ENCODE results near the gene GPS2.

GPS2 gene

DNA sequence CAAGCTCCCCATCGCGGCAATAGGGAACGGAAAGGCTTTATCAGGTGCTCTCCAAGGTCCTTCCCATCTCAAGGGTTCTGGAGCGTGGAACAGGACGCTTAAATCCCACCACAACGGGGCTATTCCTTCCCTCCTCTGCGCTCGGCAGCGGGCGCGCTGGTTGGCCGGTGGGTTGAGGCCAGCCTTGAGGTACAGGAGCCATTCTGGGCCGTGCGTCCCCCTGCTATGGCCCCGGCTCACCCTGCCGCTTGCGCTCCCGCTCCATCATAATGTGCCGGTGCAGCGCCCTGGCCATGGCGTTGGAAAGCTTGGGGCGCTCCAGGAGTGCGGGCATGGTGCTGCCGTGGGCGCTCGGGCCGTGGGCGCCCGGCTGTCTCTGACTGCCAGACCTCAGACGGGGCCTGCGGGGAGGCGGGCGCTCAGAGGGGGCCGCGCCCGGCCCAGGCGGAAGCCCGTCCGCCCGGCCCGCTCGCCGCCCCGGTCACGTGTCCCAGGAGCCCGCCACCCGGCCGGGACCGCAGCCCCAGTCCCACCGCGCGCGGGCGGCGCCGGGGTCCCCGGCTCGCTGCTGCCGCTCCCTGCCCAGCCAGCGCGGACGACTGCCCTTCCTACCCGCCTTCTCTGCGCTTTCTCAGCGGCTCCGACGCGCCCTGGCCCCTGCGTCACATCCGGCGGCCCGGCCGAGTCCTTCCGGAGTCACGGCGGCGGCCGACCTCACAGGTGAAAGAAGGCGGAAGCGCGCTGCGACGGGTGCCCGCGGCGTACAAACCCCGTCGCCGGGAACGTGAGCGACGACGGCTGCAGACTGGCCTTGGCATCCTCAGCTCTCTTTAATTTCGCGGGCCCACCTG lies at the start of gene GPS2:
GPS2 (minus strand) TSS at position 642 of the 851 bp plus-strand sequence; CDS start at position 334, 308 bp downstream.
- in situ Hi-C loops (cut with MboI; ENCODE audit: low sequenced_read_pairs), result no loop called here

GRCh38 chr17:7363311-7363710 lies 48.2 kb upstream of the GPS2 start:
- in situ Hi-C loops (cut with MboI; ENCODE audit: low sequenced_read_pairs), result no loop called here

- in situ Hi-C loops (cut with MboI; ENCODE audit: low sequenced_read_pairs), result no loop called here
Observed at GRCh38 chr17:7361906-7362305, 46.7 kb upstream of the GPS2 start.

GRCh38 chr17:7357381-7357780 lies 42.2 kb upstream of the GPS2 start:
- in situ Hi-C loops (cut with MboI; ENCODE audit: low sequenced_read_pairs), result no loop called here

DNA sequence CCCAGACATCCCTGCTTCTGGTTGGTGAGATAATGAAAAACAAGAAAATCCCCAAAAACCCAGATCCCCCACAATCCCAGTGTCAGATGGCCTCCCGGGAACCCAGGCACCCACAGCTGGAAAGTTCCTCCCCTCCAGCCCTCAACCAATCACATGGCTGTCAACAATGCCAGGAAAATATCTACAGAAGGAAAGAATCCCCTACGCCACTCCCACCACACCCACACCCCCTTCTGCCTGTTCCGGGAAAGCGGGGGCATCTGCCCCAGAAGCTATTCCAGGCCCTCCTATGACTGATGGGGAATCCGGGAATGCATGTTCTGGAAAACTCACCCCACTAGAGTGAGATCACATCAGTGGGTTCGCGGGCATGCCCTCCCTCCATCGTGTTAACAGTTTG lies 41.6 kb upstream of the GPS2 start:
- in situ Hi-C loops (cut with MboI; ENCODE audit: low sequenced_read_pairs), result no loop called here

DNA sequence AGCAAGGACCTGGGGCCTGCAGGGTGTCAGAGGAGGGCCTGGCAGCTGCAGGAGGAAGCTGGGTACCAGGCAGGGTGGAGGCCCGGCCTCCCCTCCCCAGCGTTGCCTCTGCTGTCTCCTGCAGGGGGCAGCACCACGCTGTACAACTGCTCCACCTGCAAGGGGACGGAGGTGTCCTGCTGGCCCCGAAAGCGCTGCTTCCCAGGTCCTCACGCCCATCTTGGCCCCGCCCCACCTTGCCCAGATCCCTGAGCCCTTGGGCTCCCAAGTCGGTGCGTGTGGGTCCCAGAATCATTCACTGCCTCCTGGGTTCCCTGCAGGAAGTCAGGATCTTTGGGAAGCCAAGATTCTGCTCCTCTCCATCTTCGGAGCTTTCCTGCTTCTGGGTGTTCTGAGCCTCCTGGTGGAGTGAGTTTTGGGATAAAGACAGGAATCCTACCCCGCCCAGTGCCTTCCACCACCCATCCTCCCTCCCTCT lies 41.0 kb upstream of the GPS2 start:
- in situ Hi-C loops (cut with MboI; ENCODE audit: low sequenced_read_pairs), result no loop called here

GRCh38 chr17:7355573-7355972 lies 40.4 kb upstream of the GPS2 start:
- in situ Hi-C loops (cut with MboI; ENCODE audit: low sequenced_read_pairs), result no loop called here

- in situ Hi-C loops (cut with MboI; ENCODE audit: low sequenced_read_pairs), result no loop called here
Observed at GRCh38 chr17:7355053-7355452, 39.9 kb upstream of the GPS2 start, which contains the start of gene TMEM95. TMEM95 (plus strand) TSS chr17:7355156; CDS start chr17:7355205, 49 bp downstream.

GRCh38 chr17:7354262-7354843 lies 39.2 kb upstream of the GPS2 start:
- in situ Hi-C loops (cut with MboI; ENCODE audit: low sequenced_read_pairs), result no loop called here

DNA sequence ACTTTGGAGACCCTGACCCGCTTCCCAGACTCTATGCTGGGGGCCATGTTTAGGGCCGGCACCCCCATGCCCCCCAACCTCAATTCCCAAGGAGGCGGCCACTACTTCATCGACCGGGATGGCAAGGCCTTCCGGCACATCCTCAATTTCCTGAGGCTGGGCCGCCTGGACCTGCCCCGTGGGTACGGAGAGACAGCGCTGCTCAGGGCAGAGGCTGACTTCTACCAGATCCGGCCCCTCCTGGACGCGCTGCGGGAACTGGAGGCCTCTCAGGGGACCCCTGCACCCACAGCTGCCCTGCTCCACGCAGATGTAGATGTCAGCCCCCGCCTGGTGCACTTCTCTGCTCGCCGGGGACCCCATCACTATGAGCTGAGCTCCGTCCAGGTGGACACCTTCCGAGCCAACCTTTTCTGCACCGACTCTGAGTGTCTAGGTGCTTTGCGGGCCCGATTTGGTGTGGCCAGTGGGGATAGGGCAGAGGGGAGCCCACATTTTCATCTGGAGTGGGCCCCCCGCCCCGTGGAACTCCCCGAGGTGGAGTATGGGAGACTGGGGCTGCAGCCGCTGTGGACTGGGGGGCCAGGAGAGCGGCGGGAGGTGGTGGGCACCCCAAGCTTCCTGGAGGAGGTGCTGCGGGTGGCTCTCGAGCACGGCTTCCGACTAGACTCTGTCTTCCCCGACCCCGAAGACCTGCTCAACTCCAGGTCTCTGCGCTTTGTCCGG lies 37.9 kb upstream of the GPS2 start:
- in situ Hi-C loops (cut with MboI; ENCODE audit: low sequenced_read_pairs), result no loop called here

- in situ Hi-C loops (cut with MboI; ENCODE audit: low sequenced_read_pairs), result no loop called here
Observed at GRCh38 chr17:7352503-7352889, 37.3 kb upstream of the GPS2 start.

- in situ Hi-C loops (cut with MboI; ENCODE audit: low sequenced_read_pairs), result no loop called here
Observed at GRCh38 chr17:7351665-7352502, 36.7 kb upstream of the GPS2 start, which contains the start of gene KCTD11. KCTD11 (plus strand) TSS chr17:7352162.

DNA sequence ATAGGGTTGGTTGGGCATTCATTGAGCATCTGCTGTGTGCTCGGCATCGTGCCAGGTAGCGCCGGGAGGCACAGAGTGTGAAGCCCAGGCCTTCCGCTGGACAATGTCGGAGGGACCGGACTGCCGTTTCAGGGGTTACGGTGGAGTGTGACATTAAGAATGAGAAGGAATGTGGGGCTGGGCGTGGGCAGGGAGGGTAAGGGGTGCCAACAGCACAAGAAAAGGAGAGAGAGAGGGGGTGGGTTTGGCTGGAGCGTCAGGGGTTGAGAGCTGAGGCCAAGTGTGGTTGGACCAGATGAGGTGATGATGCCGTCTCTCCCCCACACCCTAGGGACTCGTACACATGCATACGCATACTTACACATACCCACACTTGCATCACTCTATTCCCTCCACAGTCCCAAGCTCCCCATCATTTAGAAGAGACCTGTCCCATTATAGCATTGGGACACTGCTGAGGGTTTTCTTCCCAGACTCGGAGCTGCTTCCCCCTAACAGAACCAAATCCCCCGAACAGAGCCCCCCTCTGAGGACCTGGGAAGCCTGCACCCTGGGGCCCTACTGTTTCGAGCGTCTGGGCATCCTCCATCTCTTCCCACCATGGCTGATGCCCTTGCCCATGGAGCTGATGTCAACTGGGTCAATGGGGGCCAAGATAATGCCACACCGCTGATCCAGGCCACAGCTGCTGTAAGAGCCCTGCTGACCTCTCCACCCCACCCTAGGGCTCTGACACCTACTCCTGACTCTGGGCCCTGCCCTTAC lies 33.5 kb upstream of the GPS2 start:
- in situ Hi-C loops (cut with MboI; ENCODE audit: low sequenced_read_pairs), result no loop called here

GRCh38 chr17:7347630-7348477 lies 32.7 kb upstream of the GPS2 start:
- in situ Hi-C loops (cut with MboI; ENCODE audit: low sequenced_read_pairs), result no loop called here

DNA sequence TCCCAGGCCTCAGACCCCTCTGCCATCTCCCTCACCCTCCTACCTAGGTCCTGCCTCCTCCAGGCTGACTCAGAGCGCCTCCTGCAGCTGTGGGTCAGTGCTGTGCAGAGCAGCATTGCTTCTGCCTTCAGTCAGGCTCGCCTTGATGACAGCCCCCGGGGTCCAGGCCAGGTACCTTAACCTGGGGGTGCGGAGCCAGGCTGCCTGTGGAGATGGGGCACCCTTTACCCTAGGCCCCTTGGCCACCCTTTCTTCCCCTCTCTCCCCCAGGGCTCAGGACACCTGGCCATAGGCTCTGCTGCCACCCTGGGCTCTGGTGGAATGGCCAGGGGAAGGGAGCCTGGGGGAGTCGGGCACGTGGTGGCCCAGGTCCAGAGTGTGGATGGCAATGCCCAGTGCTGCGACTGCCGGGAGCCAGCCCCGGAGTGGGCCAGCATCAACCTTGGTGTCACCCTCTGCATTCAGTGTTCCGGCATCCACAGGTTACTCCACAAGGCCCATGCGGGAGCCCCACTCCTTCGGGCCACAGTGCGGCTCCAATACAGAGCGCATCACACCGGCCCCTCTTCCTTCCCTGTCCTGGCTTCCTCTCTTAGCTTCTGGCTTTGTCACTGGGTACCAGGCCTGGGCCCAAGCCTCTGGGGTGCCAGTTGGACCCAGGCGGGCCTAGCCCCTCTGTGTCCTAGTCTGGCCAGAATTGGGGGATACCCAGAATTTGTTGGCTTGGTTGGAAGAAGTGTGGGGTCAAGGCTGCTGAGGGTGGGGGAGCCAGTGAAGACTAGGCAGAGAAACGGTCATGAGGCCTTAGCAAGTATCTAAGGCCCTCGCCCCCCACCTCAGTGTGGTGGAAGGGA lies 31.8 kb upstream of the GPS2 start:
- in situ Hi-C loops (cut with MboI; ENCODE audit: low sequenced_read_pairs), result no loop called here

- in situ Hi-C loops (cut with MboI; ENCODE audit: low sequenced_read_pairs), result no loop called here
Observed at GRCh38 chr17:7343250-7343649, 28.1 kb upstream of the GPS2 start.

DNA sequence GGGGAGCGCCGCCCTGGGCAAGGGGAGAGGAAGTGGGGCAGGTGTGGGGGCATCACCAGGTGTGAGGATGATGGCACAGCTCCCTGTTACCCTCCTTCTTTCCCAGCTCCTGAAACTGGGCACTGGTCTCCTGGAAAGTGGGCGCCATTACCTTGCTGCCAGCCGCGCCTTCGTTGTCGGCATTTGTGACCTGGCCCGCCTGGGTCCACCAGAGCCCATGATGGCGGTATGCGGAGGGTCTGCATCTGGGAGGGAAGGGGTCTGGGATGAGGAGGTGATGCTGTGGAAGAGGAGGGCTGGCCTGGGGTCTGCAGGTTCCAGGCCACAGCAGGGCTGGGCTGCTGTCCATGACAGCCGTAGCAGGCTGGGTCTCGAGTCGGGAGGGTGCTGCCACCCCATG lies 26.7 kb upstream of the GPS2 start:
- in situ Hi-C loops (cut with MboI; ENCODE audit: low sequenced_read_pairs), result no loop called here

DNA sequence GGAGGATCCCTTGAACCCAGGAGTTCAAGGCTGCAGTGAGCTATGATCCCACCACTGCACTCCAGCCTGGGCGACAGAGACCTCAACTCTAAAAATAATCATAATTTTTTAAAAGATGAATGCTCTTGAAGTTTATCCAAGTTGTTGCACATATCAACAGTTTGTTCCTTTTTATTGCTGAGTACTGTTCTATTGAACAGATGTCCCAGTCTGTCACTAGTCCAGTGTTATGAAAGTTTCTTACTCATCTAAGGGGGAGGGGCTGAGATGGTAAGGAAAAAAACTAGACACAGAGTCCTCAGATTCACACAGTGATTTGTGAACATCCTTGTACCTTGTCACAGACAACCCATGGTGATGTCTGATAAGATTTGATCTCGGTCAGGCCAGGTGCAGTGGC lies 25.0 kb upstream of the GPS2 start:
- in situ Hi-C loops (cut with MboI; ENCODE audit: low sequenced_read_pairs), result no loop called here

Measured in HL-60/S4 (cell line).